Esophagus squamous epithelium (tissue), 4 donors: Measurements from ENCODE around the gene CD1C.
"Not testable (repeated sequence)": the region's sequence is repeated elsewhere in the genome, so short reads cannot be mapped to it uniquely, and the experiment has no call there.

Source experiments
- POLR2A ChIP-seq, 4 donors: fragments of 450-650 bp; IDR thresholded peaks; one replicate each; pipeline ENCODE4 v1.6.1; 2017; ENCODE audit warnings: antibody characterized with exemption in 4 of 4, mild to moderate bottlenecking in 4 of 4, moderate library complexity in 3 of 4
- TF ChIP-seq, protein P1 (sequence below), 6 experiments: fragments of 450-650 bp in 4 of 6; fragments of 200-600 bp in 2 of 6; sonication (generic) in 2 of 6; IDR thresholded peaks; one replicate each; pipeline ENCODE4 v1.5.1; 2016 to 2019; ENCODE audit warnings: antibody characterized with exemption in 6 of 6, mild to moderate bottlenecking in 4 of 6, moderate library complexity in 4 of 6

GRCh38 chr1:158256747-158257146 lies 33.0 kb upstream of the CD1C start:
- TF ChIP-seq, protein P1, sequence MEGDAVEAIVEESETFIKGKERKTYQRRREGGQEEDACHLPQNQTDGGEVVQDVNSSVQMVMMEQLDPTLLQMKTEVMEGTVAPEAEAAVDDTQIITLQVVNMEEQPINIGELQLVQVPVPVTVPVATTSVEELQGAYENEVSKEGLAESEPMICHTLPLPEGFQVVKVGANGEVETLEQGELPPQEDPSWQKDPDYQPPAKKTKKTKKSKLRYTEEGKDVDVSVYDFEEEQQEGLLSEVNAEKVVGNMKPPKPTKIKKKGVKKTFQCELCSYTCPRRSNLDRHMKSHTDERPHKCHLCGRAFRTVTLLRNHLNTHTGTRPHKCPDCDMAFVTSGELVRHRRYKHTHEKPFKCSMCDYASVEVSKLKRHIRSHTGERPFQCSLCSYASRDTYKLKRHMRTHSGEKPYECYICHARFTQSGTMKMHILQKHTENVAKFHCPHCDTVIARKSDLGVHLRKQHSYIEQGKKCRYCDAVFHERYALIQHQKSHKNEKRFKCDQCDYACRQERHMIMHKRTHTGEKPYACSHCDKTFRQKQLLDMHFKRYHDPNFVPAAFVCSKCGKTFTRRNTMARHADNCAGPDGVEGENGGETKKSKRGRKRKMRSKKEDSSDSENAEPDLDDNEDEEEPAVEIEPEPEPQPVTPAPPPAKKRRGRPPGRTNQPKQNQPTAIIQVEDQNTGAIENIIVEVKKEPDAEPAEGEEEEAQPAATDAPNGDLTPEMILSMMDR (IDR thresholded peaks at IDR 0.05) = not testable (repeated sequence)
- not testable (repeated sequence) for TF ChIP-seq POLR2A (IDR thresholded peaks at IDR 0.05)
